Psoas muscle (tissue), 8 donors: Measurements from ENCODE around the gene FOS. TPM values are rescaled to one million over a fixed set of nuclear protein-coding genes. Genes with fewer than 3 reads are reported as not detected.

Source experiments
- ATAC-seq, 4 donors: fragments of 200-7000 bp; cut with Tn5 transposase; one replicate each; pipeline ENCODE4 v1.9.1; 2020; ENCODE audit warnings: moderate library complexity in 3 of 4, mild to moderate bottlenecking in 2 of 4
- DNase-seq, 2 donors: peaks; one replicate each; pipeline ENCODE4 v3.0.0-alpha.2; 2020
- H3K27ac ChIP-seq: fragments of 200-600 bp; one replicate; pipeline ENCODE4 v1.8.0; 2022
- H3K27me3 ChIP-seq, 3 donors: fragments of 200-600 bp in 1 of 3; one replicate each; pipeline versions ENCODE4 v1.6.1 to v1.8.0; 2013 to 2022; ENCODE audit warnings: low read length in 2 of 3, mild to moderate bottlenecking in 2 of 3, moderate library complexity in 1 of 3; ENCODE audit not compliant: insufficient read depth in 3 of 3
- H3K36me3 ChIP-seq, 2 donors: fragments of 200-600 bp in 1 of 2; one replicate each; pipeline versions ENCODE4 v1.6.1 to v1.8.0; 2013 to 2022; ENCODE audit warnings: low read depth in 1 of 2, mild to moderate bottlenecking in 1 of 2, moderate library complexity in 1 of 2; ENCODE audit not compliant: insufficient read depth in 1 of 2
- H3K4me1 ChIP-seq: fragments of 200-600 bp; one replicate; pipeline ENCODE4 v1.8.0; 2022
- H3K4me3 ChIP-seq: fragments of 200-600 bp; one replicate; pipeline ENCODE4 v1.8.0; 2022; ENCODE audit warnings: mild to moderate bottlenecking
- H3K9me3 ChIP-seq: fragments of 200-600 bp; one replicate; pipeline ENCODE4 v1.8.0; 2022
- CTCF ChIP-seq: fragments of 200-600 bp; IDR thresholded peaks from one replicate; pipeline ENCODE4 v1.8.0; 2022; ENCODE audit warnings: antibody characterized with exemption
- WGBS, 3 donors: extraction: QIAGEN DNeasy Blood & Tissue Kit; methylation state at CpG; one replicate each; pipeline versions ENCODE4 v1.1.6 to v1.1.7; 2013; 5-methylcytosine and 5-hydroxymethylcytosine counted together
- intact Hi-C, 2 donors: fragments of 100-400 bp; cut with DNase I; formaldehyde crosslinking; loops; one replicate each; pipeline versions ENCODE4 v1.11.0 to v1.14.2; 2022
- polyA plus RNA-seq, 3 donors: library from polyadenylated mRNA; stranded (reverse); fragments of 200-250 nt; gene quantifications; one replicate each; pipeline ENCODE4 v1.2.3, GENCODE V29; 2013
- total RNA-seq, 4 donors: library from RNA; stranded (reverse); fragmentation: NEBNext Ultra II Directional in 2 of 4; extraction: Animal tissue kit (Norgen Biotek cat#: 25700) in 2 of 4; gene quantifications; one replicate each; pipeline versions ENCODE4 v1.2.1 to v1.2.4, GENCODE V29; 2021 to 2023
- donor health status: healthy with polysubstance abuse.
- donor health status: DM: no; HTN: no; CAD: no; lungs with moderate emphysema.
- donor health status: Bipolar disorder and iron deficiency.
- donor health status: healthy.
- donor health status: DM: yes; HTN: yes; CAD: no.
- donor health status: DM: no; HTN: no; CAD: no.
- donor health status: DM: no; HTN: no; CAD: no.
- donor health status: DM: yes; HTN: yes; CAD: no.

FOS gene
- total and polyA plus RNA-seq, 7 donors = 15.5 to 279 (median 51.0) TPM

- no peak for ATAC-seq
- H3K4me3 ChIP-seq = peak overlapping the region; percentile 83
Observed at GRCh38 chr14:75277815-75278421, 710 bp upstream of the FOS start.

GRCh38 chr14:75279153-75279762 is 630 bp downstream of the FOS start:
- peak; percentile 64 to 84 for DNase-seq
- H3K27ac ChIP-seq = peak overlapping the region; percentile 98
- peak in 3 of 4 donors; percentile 1 to 23 (median 8) for ATAC-seq
- intact Hi-C loops = loop anchor here (2.0 to 5.0 kb wide), 3 partner anchors 20 to 102 kb away; partner anchors contain the start of gene TMED10 (in 1 of the 2)
- H3K36me3 ChIP-seq = peaks cover 3 to 25% of the 10 kb centered on the region in 2 donors
- peaks cover 30% of the 10 kb centered on the region for H3K4me1 ChIP-seq
- no peaks in the 10 kb centered on the region for H3K27me3 ChIP-seq
- TF ChIP-seq CTCF = no peak
- no peaks in the 10 kb centered on the region for H3K9me3 ChIP-seq
- WGBS, 3 donors = 0 to 1% (median 0%) methylated on average over 38 of the region's 38 CpGs
- peak overlapping the region; percentile 83 for H3K4me3 ChIP-seq

More at GRCh38 chr14:75277815-75278421, 710 bp upstream of the FOS start:
- H3K27ac ChIP-seq = peak overlapping the region; percentile 98
- H3K9me3 ChIP-seq = no peaks in the 10 kb centered on the region
- intact Hi-C loops = loop anchor here (1.0 to 5.0 kb wide), 4 partner anchors 19 to 101 kb away; partner anchors contain the start of gene TMED10 (in 1 of the 2)
- peaks cover 30% of the 10 kb centered on the region for H3K4me1 ChIP-seq
- no peak for TF ChIP-seq CTCF
- WGBS, 3 donors = 0 to 1% (median 0%) methylated on average over 24 to 27 of the region's 27 CpGs
- H3K27me3 ChIP-seq = no peaks in the 10 kb centered on the region
- H3K36me3 ChIP-seq = peaks cover 3 to 25% of the 10 kb centered on the region in 2 donors
- DNase-seq = no peak

GRCh38 chr14:75279763-75280290 is 1.2 kb downstream of the FOS start:
- ATAC-seq (no peak), DNase-seq (peak; percentile 36 to 67)
- 16 to 18% (median 16%) methylated on average over 26 of the region's 26 CpGs for WGBS, 3 donors
- H3K9me3 ChIP-seq = no peaks in the 10 kb centered on the region
- H3K27me3 ChIP-seq = no peaks in the 10 kb centered on the region
- H3K36me3 ChIP-seq = peaks cover 3 to 25% of the 10 kb centered on the region in 2 donors
- peak overlapping the region; percentile 98 for H3K27ac ChIP-seq
- peak overlapping the region; percentile 83 for H3K4me3 ChIP-seq
- H3K4me1 ChIP-seq = peaks cover 30% of the 10 kb centered on the region
- intact Hi-C loops = loop anchor here (2.0 to 5.0 kb wide), 3 partner anchors 21 to 103 kb away; partner anchors contain the start of gene TMED10 (in 1 of the 2)
- no peak for TF ChIP-seq CTCF

GRCh38 chr14:75280291-75280830 is 1.7 kb downstream of the FOS start:
- H3K9me3 ChIP-seq = no peaks in the 10 kb centered on the region
- no peak for TF ChIP-seq CTCF
- no peak for ATAC-seq

More at GRCh38 chr14:75280291-75280830, 1.7 kb downstream of the FOS start:
- Histone ChIP-seq H3K27ac (peak overlapping the region; percentile 98), H3K36me3 (peaks cover 3 to 25% of the 10 kb centered on the region in 2 donors), H3K27me3 (no peaks in the 10 kb centered on the region), H3K4me1 (peaks cover 30% of the 10 kb centered on the region), H3K4me3 (peak overlapping the region; percentile 83)
- intact Hi-C loops = no loop called here
- no peak for DNase-seq
- WGBS, 3 donors = 85 to 87% (median 87%) methylated on average over 7 of the region's 7 CpGs
